Fibroblast of lung (primary cell): ENCODE measurements around the gene SIK2.

Experiments used
- EZH2 ChIP-seq: IDR thresholded peaks from 2 replicates; pipeline ENCODE4 v1.5.1; 2012; ENCODE audit warnings: low read length, control low read depth, mild to moderate bottlenecking; ENCODE audit errors: missing control alignments
- TF ChIP-seq, protein P1 (sequence below), 2 donors: IDR thresholded peaks in 1 of 2; conservative IDR thresholded peaks in 1 of 2; 1 replicate in 1 of 2; 2 replicates in 1 of 2; pipeline ENCODE4 v1.5.1; 2011 to 2012; ENCODE audit warnings: low read length in 2 of 2, control low read depth in 1 of 2, inconsistent platforms in 1 of 2, low read depth in 1 of 2, mild to moderate bottlenecking in 1 of 2

GRCh38 chr11:111735262-111736116 lies 133.2 kb downstream of the SIK2 start:
- TF ChIP-seq, protein P1, sequence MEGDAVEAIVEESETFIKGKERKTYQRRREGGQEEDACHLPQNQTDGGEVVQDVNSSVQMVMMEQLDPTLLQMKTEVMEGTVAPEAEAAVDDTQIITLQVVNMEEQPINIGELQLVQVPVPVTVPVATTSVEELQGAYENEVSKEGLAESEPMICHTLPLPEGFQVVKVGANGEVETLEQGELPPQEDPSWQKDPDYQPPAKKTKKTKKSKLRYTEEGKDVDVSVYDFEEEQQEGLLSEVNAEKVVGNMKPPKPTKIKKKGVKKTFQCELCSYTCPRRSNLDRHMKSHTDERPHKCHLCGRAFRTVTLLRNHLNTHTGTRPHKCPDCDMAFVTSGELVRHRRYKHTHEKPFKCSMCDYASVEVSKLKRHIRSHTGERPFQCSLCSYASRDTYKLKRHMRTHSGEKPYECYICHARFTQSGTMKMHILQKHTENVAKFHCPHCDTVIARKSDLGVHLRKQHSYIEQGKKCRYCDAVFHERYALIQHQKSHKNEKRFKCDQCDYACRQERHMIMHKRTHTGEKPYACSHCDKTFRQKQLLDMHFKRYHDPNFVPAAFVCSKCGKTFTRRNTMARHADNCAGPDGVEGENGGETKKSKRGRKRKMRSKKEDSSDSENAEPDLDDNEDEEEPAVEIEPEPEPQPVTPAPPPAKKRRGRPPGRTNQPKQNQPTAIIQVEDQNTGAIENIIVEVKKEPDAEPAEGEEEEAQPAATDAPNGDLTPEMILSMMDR (conservative IDR thresholded peaks at IDR 0.05 in 1 of 2, IDR thresholded peaks at IDR 0.05 in 1 of 2; ENCODE audit: low read depth in 1 of 2, low read length in 2 of 2) = no peak
- no peak for TF ChIP-seq EZH2
